Neural progenitor cell (in vitro differentiated cells): Measurements from ENCODE around the gene USP31.

Source experiments
- EZH2 ChIP-seq: fragments of 200-600 bp; sonication (generic); IDR thresholded peaks from 2 replicates; pipeline ENCODE4 v1.6.1; 2017; ENCODE audit warnings: antibody characterized with exemption, mild to moderate bottlenecking, moderate library complexity
- EZH2phosphoT487 ChIP-seq: fragments of 200-600 bp; sonication (generic); IDR thresholded peaks from 2 replicates; pipeline ENCODE4 v1.6.1; 2017; ENCODE audit warnings: antibody characterized with exemption
- TF ChIP-seq, protein P1 (sequence below): fragments of 200-600 bp; sonication (generic); IDR thresholded peaks from 2 replicates; pipeline ENCODE4 v1.5.1; 2017; ENCODE audit warnings: antibody characterized with exemption, mild to moderate bottlenecking

DNA sequence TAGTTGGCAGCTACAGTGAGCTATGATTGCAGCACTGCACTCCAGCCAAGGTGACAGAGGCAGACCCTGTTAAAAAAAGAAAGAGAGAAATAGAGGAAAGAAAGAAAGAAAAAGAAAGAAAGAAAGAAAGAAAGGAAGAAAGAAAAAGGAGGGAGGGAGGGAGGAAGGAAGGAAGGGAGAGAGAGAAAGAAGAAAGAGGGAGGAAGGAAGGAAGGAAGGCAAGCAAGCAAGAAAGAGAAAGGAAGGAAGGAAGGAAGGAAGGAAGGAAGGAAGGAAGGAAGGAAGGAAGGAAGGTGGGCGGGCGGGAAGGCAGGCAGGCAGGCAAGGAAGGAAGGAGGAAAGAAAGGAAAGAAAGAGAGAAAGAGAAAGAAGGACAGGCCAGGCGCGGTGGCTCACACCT, 32.3 kb upstream of the USP31 start:
- TF ChIP-seq EZH2phosphoT487 (no peak), EZH2 (no peak)
- TF ChIP-seq, protein P1, sequence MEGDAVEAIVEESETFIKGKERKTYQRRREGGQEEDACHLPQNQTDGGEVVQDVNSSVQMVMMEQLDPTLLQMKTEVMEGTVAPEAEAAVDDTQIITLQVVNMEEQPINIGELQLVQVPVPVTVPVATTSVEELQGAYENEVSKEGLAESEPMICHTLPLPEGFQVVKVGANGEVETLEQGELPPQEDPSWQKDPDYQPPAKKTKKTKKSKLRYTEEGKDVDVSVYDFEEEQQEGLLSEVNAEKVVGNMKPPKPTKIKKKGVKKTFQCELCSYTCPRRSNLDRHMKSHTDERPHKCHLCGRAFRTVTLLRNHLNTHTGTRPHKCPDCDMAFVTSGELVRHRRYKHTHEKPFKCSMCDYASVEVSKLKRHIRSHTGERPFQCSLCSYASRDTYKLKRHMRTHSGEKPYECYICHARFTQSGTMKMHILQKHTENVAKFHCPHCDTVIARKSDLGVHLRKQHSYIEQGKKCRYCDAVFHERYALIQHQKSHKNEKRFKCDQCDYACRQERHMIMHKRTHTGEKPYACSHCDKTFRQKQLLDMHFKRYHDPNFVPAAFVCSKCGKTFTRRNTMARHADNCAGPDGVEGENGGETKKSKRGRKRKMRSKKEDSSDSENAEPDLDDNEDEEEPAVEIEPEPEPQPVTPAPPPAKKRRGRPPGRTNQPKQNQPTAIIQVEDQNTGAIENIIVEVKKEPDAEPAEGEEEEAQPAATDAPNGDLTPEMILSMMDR, result no peak
